Spinal cord (tissue), 10 donors: Measurements from ENCODE around the gene PPP3CA. TPM values are rescaled to one million over a fixed set of nuclear protein-coding genes. Genes with fewer than 3 reads are reported as not detected.

ENCODE experiments used
- DNase-seq, 6 donors: peaks; one replicate each; pipeline versions ENCODE4 v3.0.0 to v3.0.0-alpha.2; 2013 to 2015; ENCODE audit warnings: low spot score in 6 of 6, low read depth in 4 of 6
- H3K27ac ChIP-seq: one replicate; pipeline ENCODE4 v1.5.1; 2013; ENCODE audit warnings: low read depth, low read length, control low read depth
- H3K27me3 ChIP-seq: one replicate; pipeline ENCODE4 v1.6.1; 2013; ENCODE audit warnings: low read length; ENCODE audit not compliant: control insufficient read depth, insufficient read depth
- H3K36me3 ChIP-seq: one replicate; pipeline ENCODE4 v1.6.1; 2013; ENCODE audit warnings: low read length; ENCODE audit not compliant: control insufficient read depth, insufficient read depth
- H3K4me1 ChIP-seq: one replicate; pipeline ENCODE4 v1.6.1; 2013; ENCODE audit warnings: low read length; ENCODE audit not compliant: control insufficient read depth, insufficient read depth
- H3K4me3 ChIP-seq: one replicate; pipeline ENCODE4 v1.5.1; 2013; ENCODE audit warnings: low read depth, low read length, control low read depth
- H3K9me3 ChIP-seq: one replicate; pipeline ENCODE4 v1.6.1; 2013; ENCODE audit warnings: low read length; ENCODE audit not compliant: control insufficient read depth, insufficient read depth
- WGBS: methylation state at CpG from one replicate; pipeline ENCODE4 v1.1.5; 2013; ENCODE audit warnings: missing lambda C conversion rate; ENCODE audit not compliant: insufficient coverage; 5-methylcytosine and 5-hydroxymethylcytosine counted together
- polyA plus RNA-seq, 2 donors: library from polyadenylated mRNA; unstranded; fragments of 120-200 nt; gene quantifications; one replicate each; pipeline ENCODE4 v1.2.1, GENCODE V29; 2013; ENCODE audit not compliant: insufficient read length in 2 of 2
- total RNA-seq, 2 donors: library from RNA; depleted of rRNA in 1 of 2; stranded (reverse); fragments of 120-200 nt in 1 of 2; fragments of >200 nt in 1 of 2; gene quantifications; one replicate each; pipeline versions ENCODE4 v1.2.3 to v1.2.4, GENCODE V29; 2013 to 2014
- donor health status: healthy.

The PPP3CA gene
- total and polyA plus RNA-seq, 4 donors, result 43.9 to 152 (median 105) TPM

DNA sequence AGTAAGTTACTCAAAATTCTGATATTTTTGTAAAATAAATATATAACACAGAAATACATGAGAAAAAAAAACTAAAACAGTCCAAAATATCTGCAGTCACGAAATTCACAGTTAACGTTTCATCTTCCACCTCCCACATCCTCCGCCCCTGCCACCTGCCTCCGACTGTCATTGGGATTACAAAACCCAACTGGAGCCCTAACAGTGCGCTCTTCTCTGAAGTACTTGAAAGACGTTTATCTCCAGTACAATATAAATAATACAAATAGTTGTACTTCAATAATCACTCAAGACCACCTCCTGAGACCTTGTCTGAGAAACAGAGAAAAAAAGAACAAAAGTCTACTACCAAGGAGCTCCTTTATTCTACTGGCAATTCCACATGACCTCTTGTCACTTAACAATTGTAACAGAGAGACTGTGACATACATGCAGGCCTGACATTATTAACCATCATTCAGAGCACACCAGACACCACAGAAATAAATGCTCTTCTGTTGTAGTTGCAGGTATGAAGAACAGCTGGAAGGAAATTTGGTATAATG lies 280.6 kb downstream of the PPP3CA start:
- no peak for DNase-seq
- H3K36me3 ChIP-seq, result no peaks in the 10 kb centered on the region
- H3K4me3 ChIP-seq, result no peak overlapping the region
- no peaks in the 10 kb centered on the region for H3K9me3 ChIP-seq
- H3K27ac ChIP-seq, result no peak overlapping the region
- no peaks in the 10 kb centered on the region for H3K27me3 ChIP-seq
- H3K4me1 ChIP-seq, result no peaks in the 10 kb centered on the region
- WGBS, result no CpG with 5 or more reads among the region's 6 CpGs

- no peak for DNase-seq
- H3K4me3 ChIP-seq, result no peak overlapping the region
- no peaks in the 10 kb centered on the region for H3K9me3 ChIP-seq
- H3K27me3 ChIP-seq, result no peaks in the 10 kb centered on the region
- no peaks in the 10 kb centered on the region for H3K4me1 ChIP-seq
- H3K36me3 ChIP-seq, result no peaks in the 10 kb centered on the region
- H3K27ac ChIP-seq, result no peak overlapping the region
- no CpG with 5 or more reads among the region's 1 CpG for WGBS
Measured at GRCh38 chr4:101065935-101066485, 281.3 kb downstream of the PPP3CA start.

- no CpG with 5 or more reads among the region's 1 CpG for WGBS
- Histone ChIP-seq H3K4me1 (no peaks in the 10 kb centered on the region), H3K36me3 (no peaks in the 10 kb centered on the region), H3K27me3 (no peaks in the 10 kb centered on the region), H3K27ac (no peak overlapping the region), H3K9me3 (no peaks in the 10 kb centered on the region), H3K4me3 (no peak overlapping the region)
- no peak for DNase-seq
Measured at GRCh38 chr4:101065346-101065745, 282.0 kb downstream of the PPP3CA start.

- DNase-seq, result no peak
- no CpG with 5 or more reads among the region's 1 CpG for WGBS
Measured at GRCh38 chr4:101064541-101065180, 282.7 kb downstream of the PPP3CA start.

GRCh38 chr4:101055392-101055791 lies 291.9 kb downstream of the PPP3CA start:
- Histone ChIP-seq H3K4me3 (no peak overlapping the region), H3K4me1 (no peaks in the 10 kb centered on the region), H3K27me3 (no peaks in the 10 kb centered on the region), H3K27ac (no peak overlapping the region), H3K9me3 (no peaks in the 10 kb centered on the region), H3K36me3 (no peaks in the 10 kb centered on the region)
- WGBS, result no CpG with 5 or more reads among the region's 2 CpGs
- DNase-seq, result no peak

More at GRCh38 chr4:101064541-101065180, 282.7 kb downstream of the PPP3CA start:
- Histone ChIP-seq H3K9me3 (no peaks in the 10 kb centered on the region), H3K4me1 (no peaks in the 10 kb centered on the region), H3K27ac (no peak overlapping the region), H3K27me3 (no peaks in the 10 kb centered on the region), H3K36me3 (no peaks in the 10 kb centered on the region), H3K4me3 (no peak overlapping the region)

DNA sequence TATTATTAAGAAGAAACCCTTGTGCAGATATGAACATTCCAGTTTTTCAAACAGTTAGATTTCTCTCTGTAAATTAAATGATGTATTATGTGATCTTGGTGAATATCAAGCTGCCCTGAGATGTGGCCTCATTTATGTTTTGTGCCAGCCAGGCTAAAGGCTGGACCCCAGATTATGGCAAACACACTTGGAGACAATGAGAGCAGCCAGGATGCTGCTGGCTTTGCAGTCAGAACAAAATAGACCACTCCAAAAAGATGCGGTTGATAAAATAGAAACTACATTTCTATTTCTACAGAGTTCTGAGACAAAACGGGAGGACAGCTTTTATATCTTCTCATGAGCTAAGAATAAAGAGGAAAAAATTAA lies 296.5 kb downstream of the PPP3CA start:
- no peak overlapping the region for H3K4me3 ChIP-seq
- H3K27ac ChIP-seq, result no peak overlapping the region
- WGBS, result no CpG with 5 or more reads among the region's 2 CpGs
- no peaks in the 10 kb centered on the region for H3K36me3 ChIP-seq
- no peaks in the 10 kb centered on the region for H3K4me1 ChIP-seq
- no peaks in the 10 kb centered on the region for H3K27me3 ChIP-seq
- no peak for DNase-seq
- no peaks in the 10 kb centered on the region for H3K9me3 ChIP-seq

DNA sequence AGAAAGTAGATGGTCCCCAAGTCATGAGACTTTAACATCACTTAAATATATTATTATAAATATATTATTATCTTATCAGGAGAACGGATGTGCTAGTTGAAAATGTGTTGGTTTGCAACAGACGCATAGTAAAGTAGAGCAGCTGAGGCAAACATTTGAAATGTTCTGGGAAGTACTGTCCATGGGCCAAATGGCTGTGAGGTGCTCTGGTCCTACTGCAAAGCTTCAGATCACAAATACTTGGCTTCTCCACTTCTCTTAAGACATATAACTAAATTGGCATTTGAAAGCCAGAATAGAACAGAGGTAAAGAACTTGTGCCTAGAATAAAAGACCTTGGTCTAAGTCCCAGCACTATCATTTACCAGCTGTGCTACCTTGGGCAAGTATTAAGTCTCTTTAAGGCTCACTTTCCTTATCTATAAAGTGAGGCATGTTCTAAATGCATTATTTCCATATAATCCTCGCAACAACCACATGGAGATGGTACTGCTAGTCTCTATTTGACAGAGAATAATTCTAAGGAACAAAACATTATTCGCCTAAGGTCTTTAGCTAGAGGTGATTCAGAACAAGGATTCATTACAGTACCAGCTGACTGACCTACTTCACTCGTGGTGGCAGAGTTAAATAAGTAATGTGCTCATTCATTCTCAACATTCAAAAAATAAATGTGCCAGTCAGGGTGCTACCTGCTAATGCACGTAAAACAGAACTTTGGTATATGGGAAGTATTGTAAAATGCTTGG lies 297.1 kb downstream of the PPP3CA start:
- no peak overlapping the region for H3K27ac ChIP-seq
- H3K4me1 ChIP-seq, result no peaks in the 10 kb centered on the region
- DNase-seq, result no peak
- H3K27me3 ChIP-seq, result no peaks in the 10 kb centered on the region
- H3K9me3 ChIP-seq, result no peaks in the 10 kb centered on the region
- H3K36me3 ChIP-seq, result no peaks in the 10 kb centered on the region
- H3K4me3 ChIP-seq, result no peak overlapping the region
- no CpG with 5 or more reads among the region's 6 CpGs for WGBS

- H3K4me1 ChIP-seq, result no peaks in the 10 kb centered on the region
- DNase-seq, result no peak
- H3K27ac ChIP-seq, result no peak overlapping the region
- H3K27me3 ChIP-seq, result no peaks in the 10 kb centered on the region
- WGBS, result 0% methylated on average over 1 of the region's 5 CpGs
- H3K36me3 ChIP-seq, result no peaks in the 10 kb centered on the region
- H3K4me3 ChIP-seq, result no peak overlapping the region
- H3K9me3 ChIP-seq, result no peaks in the 10 kb centered on the region
Measured at GRCh38 chr4:101049549-101050001, 297.8 kb downstream of the PPP3CA start.

- Histone ChIP-seq H3K27ac (no peak overlapping the region), H3K4me3 (no peak overlapping the region), H3K36me3 (no peaks in the 10 kb centered on the region), H3K9me3 (no peaks in the 10 kb centered on the region), H3K4me1 (no peaks in the 10 kb centered on the region), H3K27me3 (no peaks in the 10 kb centered on the region)
- no peak for DNase-seq
- WGBS, result 89% methylated on average over 1 of the region's 1 CpG
Measured at GRCh38 chr4:101044766-101045165, 302.6 kb downstream of the PPP3CA start.
